GM19324 (cell line): ENCODE data around the gene STK40.

Experiments
- ATAC-seq: cut with Tn5 transposase; IDR thresholded peaks from one replicate; pipeline ENCODE4 v1.9.1; 2021; ENCODE audit warnings: mild to moderate bottlenecking, moderate library complexity; ENCODE audit not compliant: unreplicated experiment, low FRiP score

The STK40 gene, protein sequence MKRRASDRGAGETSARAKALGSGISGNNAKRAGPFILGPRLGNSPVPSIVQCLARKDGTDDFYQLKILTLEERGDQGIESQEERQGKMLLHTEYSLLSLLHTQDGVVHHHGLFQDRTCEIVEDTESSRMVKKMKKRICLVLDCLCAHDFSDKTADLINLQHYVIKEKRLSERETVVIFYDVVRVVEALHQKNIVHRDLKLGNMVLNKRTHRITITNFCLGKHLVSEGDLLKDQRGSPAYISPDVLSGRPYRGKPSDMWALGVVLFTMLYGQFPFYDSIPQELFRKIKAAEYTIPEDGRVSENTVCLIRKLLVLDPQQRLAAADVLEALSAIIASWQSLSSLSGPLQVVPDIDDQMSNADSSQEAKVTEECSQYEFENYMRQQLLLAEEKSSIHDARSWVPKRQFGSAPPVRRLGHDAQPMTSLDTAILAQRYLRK

DNA sequence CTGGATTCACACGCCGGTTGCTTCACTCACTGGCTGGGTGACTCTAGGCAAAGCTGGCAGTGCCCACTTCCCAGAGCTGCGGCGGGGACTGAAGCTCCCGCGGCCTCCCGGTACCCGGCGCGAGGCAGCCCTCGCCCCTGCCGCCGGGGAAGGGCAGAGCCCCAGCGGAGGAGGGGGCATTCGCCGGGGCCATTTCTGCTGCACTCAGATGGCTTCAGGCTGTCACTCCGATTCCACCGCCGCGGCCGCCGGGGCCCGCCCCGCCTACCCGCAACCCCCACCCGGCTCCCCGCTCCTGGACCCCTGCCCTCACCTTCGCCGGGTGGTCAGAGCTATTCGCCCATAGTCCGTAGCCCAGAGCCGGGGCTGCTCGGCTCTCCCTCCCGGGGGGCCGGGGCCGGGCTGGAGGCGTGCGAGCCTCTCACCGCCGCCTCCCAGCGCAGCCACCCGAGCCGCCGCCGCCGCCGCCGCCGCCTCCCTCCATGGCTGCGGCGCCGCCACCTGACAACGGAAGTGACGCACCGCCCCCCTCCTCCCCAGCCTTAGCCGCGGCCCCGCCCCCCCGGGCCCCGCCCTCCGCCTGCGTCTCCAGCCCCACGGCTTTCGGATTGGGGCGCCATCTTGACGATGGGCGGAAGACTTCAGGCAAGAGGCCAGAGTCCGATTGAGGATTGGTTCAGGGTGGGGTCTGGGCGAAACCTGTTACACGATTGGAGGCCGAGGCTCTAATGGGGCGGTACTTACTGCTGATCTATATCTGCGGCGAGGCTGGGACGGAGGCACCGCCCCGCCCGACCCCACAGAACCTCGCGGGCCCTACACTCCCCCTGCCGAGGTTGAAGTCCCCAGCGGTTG is at the start of gene STK40:
Gene STK40 (minus strand): TSS at position 515 of the 855 bp plus-strand sequence. CDS start 24,592 bp downstream, outside the sequence.
- peak; percentile 88 for ATAC-seq

DNA sequence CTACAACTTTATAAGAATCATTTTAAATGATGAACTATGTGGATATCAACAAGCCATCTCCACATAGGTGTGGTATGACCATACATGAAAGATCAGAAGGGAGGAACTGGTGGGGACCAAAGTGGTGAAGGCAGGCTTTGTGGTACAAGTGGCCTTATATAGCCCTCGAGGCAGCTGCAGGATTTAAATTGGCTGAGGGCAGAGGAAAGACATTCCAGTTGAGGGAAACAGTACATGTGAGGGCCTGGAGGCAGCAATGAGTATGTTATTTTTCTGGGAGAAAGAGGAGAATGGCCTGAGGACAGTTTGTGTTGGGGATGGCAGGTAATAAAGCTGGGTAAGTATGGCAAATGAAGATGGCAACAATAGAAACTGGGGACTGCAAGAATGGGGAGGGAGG is 47.4 kb upstream of the STK40 start:
- no peak for ATAC-seq

DNA sequence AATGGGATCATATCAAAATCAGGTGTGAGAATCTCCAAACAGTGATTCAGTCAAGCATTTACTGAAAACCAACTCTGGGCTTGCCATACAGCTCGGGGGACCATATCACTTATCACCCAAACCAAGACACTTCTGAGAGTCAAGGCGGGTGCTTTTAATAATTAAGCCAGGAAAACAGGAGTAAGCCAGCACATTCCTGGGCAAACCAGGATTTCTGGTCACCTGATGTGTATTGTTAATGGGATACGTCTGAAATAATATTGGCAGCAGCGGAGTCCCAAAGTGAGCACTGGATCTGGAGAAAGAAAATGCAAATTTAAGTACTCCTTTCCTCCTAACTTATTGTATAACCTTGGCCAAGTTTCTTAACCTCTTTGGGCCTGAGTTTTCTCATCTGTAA is 46.9 kb upstream of the STK40 start:
- no peak for ATAC-seq

DNA sequence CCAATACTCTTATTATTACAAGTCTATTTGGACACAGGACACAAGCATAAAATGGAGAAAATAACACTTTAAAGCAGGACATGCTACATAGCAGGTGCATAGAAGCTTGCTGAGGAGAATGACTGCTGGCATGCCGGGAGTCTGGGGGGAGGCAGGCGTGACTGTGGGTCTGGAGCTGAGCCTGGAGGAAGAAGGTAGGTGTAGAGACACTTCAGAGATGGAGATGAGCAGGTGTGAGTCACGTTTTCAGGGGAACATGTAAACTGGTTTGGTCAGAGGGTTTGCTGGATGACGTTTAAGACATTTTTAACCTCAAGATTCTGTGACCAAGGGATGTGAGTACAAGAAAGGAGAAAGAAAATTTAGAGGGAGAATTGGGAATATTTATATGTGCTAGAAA is 40.1 kb upstream of the STK40 start:
- no peak for ATAC-seq

DNA sequence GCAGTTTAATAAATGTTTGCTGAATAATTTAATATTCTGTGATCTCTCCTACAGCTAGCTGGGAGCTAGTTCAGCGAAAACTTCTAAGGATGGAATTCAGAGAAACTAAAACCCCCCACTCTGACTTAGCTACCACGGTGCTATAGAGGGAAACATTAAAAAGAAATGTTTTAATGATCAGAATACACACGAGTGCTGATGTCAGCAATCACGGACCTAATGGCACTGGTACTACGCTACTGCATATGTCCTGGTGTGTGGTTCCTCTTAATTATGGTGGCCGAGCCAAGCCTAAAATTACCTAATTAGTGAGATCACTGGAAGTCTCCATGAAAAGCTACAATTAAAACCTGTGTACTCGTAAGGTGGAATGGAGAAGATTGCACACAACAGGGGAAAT is 35.9 kb upstream of the STK40 start:
- no peak for ATAC-seq

DNA sequence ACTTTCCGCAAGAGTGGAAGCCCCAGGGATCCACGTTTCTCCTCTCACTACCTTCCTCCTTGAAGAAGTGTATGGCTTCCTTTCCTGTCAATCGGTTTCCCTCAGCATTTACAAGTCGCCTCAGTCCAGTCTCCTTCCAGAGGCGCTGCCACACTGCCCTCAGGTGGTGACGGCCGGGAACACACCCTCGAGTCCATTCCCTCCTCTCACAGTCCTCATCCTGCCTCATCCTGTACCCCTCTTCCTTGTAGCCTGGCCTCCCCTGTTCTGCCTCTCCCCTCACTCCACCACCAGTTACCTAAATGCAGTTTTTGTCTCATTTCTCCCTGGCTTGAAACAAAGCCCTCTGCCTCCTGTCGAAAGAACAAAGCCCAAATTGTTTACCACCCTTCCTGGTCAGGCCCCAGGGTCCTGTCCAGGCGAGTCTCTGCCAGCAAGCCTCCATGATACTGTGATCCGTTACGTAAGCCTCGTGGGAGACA is 35.2 kb upstream of the STK40 start:
- ATAC-seq: no peak

DNA sequence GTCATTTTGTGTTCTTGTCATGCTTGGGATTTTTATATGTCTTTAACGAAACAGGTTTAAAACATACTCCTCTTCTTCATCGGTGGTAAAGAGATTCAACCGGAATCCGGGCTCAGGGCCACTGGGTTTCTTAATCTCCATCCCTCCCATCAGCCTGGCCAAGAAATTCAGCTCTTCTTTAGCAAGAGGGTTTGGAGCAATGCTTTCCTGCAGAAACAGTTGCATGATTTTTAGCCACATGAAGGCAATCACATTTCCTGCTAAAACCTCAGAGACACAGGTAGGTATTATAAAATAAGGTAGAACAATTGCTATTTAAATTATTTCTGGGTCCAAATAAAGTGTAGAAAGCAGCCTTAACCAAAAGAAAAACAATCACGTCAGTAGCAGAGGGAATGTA is 34.7 kb upstream of the STK40 start:
- ATAC-seq: no peak

DNA sequence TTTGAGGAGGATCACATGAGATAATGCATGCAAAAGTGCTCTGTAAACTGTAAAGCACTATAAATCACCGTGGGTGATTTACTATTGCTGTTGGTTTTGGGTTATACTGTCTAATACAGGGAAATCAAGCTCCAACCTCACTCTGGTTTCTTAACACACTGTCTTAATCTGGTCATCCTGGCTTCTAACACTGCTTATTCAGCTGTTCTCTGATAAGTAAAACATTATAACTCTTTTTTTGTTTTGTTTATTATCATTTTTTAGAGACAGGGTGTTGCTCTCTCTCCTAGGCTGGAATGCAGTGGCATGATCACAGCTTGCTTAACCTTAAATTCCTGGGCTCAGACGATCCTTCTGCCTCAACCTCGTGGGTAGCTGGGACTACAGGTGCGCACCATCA is 33.8 kb upstream of the STK40 start:
- ATAC-seq: no peak

DNA sequence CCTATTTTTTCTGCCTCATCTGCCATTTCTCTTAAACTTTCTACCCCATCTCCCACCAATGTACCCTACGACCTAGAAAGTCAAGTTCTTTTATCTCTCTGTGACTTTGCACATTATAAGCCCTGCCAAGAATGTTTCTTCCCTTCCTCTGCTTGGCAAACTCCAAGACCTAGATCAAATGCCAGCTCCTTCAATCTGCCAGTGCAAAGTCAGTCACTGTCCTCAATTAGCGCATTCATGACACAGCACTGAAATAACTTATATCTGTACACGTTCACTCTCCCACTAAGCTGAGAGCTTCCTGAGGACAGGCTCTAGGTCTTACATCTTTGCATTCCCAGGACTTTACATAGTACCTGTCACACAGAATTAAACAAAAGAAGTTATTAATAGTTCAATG is 33.4 kb upstream of the STK40 start:
- no peak for ATAC-seq

DNA sequence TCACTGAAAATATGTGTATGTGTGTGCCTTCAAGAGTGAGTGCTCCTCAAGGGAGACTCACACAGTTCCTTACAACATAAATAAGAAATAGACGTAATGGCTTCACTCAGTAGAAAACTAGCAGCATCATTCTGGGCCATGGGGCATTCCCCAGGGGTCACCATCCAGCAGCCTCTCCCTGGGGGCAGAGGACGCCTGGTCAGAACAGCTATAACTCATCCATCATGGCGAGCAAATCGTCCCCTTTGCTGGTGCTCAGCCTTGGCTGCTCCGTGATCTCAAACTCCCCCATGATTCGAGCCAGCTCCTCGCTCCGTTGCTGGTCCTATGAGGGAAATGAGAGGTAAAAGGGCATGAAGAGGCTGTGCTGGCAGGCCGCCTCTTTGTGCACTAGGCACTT is 32.2 kb upstream of the STK40 start:
- ATAC-seq: no peak

DNA sequence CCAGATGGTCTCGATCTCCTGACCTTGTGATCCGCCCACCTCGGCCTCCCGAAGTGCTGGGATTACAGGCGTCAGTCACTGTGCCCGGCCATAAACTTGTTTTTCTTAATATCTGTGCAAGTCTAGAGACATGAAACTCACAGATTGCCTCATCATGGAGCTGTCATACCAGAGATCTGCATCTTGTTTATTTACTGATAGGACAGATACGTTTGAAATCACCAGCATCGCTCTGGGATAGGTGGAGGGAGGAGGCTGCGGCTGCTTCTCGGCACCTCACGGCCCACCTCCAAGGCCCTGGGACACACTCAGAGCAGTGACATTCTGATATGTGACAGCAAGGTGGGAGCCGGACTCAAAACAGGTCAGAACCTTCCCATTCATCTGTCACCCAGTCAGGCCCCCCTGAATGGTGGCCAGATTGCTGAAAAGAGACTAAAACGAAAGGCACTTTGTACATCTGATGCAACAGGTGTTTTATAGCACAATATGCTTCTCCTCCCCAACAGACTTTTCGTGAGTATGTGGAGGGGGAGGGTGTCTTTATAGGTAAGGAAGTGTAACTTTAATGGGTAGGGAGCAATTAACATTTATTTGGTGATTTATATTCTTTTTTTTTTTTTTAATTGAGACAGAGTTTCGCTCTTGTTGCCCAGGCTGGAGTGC is 30.1 kb upstream of the STK40 start:
- ATAC-seq: no peak

DNA sequence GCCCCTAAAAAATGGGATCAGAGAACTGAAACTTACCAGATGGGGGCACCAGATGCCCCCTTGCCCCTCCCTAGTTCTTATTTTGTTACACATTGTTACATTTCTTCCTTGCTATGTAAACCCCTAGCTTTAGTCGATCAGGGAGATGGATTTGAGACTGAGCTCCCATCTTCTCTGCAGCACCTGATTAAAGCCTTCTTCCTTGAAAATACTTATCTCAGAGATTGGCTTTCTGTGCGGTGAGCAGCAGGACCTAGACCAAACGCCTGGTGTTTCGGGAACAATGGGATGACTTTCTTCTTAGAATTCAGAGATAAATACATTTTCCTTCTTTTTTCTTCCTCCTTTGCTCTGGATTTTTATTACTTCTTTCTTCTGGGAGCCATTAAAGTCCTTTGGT is 28.7 kb upstream of the STK40 start:
- no peak for ATAC-seq

DNA sequence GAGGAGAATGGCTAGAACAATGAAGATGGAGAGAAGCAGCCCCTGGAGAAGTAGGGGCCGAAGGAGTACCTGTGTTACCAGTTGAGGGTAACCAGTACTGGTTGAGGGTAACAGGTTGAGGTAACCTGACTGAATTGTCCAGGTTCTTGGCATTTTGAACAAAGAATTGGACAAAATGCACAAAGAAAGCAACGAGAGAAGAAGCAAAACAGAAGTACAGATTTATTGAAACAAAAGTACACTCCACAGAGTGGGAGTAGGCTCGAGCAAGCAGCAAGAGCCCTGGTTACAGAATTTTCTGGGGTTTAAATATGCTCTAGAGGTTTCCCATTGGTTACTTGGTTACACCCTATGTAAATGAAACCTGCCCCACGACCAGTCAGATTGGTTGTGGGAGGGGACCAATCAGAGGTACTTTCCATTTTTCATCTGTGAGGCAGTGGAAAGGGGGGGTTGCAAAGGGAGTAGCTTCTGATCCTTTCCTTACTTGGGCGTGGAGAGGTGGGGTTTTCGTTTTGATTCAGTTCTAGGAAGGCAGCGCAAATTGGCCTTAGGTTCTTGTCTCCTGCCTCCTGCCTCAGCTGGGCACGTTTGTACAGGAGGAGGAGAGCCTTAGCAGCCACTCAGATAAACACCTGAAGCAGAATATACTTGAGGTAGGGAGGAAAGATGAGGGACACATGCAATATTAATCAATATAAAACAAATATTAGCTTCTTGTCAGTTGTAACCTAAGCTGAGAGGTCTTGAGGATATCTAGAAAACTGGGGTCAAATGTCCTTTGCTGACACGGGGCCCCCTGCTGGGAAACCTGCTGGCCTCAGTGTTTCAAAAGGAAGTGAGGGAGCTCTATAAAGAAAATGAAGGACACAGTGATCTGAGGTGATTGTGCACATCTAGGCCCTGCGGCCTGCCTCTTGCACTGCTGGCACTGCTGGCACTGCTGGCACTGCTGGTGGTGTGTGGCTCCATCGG is 26.2 kb upstream of the STK40 start:
- ATAC-seq: no peak

DNA sequence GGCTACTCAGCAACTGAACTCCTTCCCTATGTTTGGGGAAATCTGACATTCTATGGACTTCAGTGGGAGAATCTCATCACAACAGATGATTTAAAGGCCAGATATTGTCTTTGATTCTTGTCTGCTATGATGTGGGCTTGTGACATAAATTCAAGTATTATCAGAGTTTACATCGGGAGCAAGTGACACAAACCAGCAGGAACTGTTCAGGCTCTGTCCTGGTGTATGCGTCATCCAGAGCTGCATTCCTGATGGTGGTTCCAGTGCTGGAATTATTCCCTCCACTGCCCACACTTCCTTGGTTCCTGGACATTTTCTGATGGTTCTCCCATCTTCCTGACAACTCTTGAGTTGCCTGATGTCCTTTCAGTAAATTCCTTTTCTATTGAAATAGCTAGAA is 22.8 kb upstream of the STK40 start:
- no peak for ATAC-seq

DNA sequence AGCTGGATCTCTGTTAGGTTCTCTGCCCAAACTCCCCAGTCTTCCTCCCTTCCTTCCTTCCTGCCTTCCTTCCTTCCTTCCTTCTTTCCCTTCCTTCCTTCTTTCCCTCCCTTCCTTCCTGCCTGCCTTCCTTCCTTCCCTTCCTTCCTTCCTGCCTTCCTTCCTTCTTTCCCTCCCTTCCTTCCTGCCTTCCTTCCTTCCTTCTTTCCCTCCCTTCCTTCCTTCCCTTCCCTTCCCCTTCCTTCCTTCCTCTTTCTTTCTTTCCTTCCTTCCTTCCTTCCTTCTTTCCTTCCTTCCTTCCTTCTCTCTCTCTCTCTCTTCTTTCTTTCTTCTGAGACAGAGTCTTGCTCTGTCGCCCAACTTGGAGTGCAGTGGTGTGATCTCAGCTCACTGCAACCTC is 20.7 kb upstream of the STK40 start:
- ATAC-seq: no peak

DNA sequence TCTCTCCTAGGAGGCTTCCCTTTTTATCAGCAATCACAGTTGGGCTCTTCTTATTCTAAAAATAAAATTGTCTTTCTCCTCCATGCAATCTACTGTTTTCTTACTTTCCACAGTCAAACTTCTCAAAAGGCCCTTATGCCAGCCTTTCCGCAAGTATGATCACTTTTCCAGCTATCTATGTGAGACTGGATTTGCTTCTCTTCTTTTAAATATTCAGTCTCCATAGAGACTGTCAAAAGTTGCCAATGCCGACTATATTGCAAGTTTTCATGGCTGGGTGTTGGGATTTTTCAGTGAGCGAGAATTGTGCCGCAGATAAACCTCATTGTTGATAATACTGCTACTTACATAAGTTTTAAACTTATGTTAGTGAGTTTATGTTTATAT is 16.8 kb upstream of the STK40 start:
- no peak for ATAC-seq

DNA sequence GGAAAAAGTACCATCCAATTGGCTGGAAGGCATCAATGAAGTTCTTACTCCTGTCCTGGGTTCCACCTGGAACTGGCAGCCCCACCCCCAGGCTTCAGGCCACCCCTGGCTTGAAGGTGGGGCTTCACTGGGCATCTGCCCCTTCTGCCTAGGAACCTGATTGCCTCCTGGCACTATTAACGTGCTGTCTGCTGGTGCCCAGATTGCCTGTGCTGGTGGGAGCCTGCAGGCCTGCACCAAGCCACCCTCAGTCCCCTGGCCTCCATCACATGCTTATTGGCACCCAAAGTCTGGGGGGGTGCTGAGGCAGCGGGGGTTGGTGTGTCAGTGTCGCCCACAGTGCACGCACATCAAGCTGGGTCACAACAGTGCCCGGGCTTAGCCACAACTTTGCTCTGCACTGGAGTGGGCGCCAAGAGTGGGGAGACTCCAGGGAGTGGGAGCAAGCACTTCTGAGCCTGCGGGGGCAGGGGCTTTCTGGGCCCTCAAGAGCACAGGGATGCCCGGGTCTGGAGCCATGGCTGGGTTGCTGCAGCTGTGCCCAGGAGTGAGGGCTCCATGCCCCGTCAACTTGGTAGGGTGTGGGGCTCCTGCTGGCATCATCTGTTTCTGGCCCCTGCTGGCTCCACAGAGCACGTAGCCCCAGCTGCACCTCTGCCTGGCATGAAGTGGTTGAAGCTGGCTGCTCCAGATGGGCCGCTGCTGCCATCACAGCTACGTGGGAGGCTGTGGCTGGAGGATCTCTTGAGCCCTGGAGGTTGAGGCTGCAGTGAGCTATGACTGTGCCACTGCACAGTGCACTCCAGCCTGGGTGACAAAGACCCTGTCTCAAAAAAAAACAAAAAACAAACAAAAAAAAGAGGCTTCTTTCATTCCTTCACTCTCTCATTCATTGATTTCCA is 16.1 kb upstream of the STK40 start:
- ATAC-seq: no peak

DNA sequence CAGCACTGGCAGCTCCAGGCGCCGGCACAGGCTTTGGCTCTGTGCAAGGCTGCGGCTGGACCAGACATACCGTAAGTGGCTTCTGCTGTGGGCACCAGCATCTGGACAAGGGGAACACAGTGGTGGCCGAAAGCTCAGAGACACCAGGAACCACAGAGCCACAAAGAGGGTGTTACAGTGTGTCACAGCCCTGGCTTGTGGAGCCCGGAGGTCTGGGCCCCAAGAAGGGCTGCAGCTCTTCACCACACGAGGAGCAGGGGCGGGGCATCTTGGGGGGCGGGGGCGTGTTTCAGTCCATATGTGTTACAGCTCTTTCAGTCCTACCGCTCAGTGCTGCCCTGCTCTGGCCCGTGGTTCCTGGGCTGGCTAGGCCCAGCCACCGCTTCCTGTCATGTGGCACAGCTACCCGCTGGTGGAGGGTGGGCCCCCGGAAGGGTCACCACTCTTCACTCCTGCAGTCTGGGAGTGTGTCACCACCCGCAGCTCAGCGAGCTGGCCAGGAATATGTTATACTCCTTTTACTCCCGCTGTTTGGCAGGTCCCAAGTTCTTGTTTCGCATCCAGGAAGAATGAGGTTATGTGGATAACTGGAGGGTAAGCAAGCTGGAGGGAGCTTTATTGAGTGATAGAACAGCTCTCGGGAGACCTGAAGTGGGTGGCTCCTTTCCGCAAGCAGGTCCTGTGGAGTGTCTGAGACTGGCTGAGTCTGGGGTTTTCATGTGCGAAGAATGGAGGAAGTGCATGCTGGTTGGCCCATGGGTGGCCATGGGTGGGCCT is 15.3 kb upstream of the STK40 start:
- no peak for ATAC-seq
